H1 (cell line): ENCODE measurements around the gene SEC31A. TPM values are rescaled to one million over a fixed set of nuclear protein-coding genes. Genes with fewer than 3 reads are reported as not detected.

Source experiments
- CTCF ChIA-PET: fragments of 300-600 bp; sonication (Branson Sonifier 250); formaldehyde crosslinking; loops from one replicate; lab custom pipeline; 2021; ENCODE audit not compliant: partially characterized antibody; lab: Charles Lee
- POLR2A ChIA-PET: fragments of 300-600 bp; sonication (Branson Sonifier 250); formaldehyde crosslinking; loops from one replicate; lab custom pipeline; 2021; ENCODE audit warnings: inconsistent platforms; ENCODE audit not compliant: partially characterized antibody; lab: Charles Lee
- DNase-seq, 2 experiments: peaks; one replicate each; pipeline versions ENCODE4 v3.0.0 to v3.0.0-alpha.2; 2010 to 2022; ENCODE audit warnings: low spot score in 2 of 2, low read depth in 1 of 2, mixed read lengths in 1 of 2
- FAIRE-seq: peaks from 2 replicates; lab custom pipeline; 2011; peaks lifted over from hg19 to GRCh38; lab: Jason Lieb, UNC
- H2AFZ ChIP-seq: 2 replicates; pipeline ENCODE4 v1.8.1; 2012; ENCODE audit warnings: low read length, inconsistent platforms
- H2AK5ac ChIP-seq: 2 replicates; pipeline ENCODE4 v1.6.1; 2013; ENCODE audit warnings: low read depth, low read length
- H2BK120ac ChIP-seq: replicated peaks from 2 replicates; pipeline ENCODE3; 2013; ENCODE audit warnings: low read depth, low read length, inconsistent platforms
- H2BK12ac ChIP-seq: 2 replicates; pipeline ENCODE4 v1.6.1; 2013; ENCODE audit warnings: low read depth, low read length
- H2BK15ac ChIP-seq: 2 replicates; pipeline ENCODE4 v1.6.1; 2013; ENCODE audit warnings: low read length
- H2BK20ac ChIP-seq: 2 replicates; pipeline ENCODE4 v1.6.1; 2013; ENCODE audit warnings: low read length
- H2BK5ac ChIP-seq: 2 replicates; pipeline ENCODE4 v1.6.1; 2013; ENCODE audit warnings: low read depth, low read length
- H3K14ac ChIP-seq: 2 replicates; pipeline ENCODE4 v1.6.1; 2013; ENCODE audit warnings: inconsistent platforms; ENCODE audit not compliant: insufficient read length
- H3K18ac ChIP-seq: 2 replicates; pipeline ENCODE4 v1.6.1; 2013; ENCODE audit warnings: low read length; ENCODE audit errors: extremely low read depth
- H3K23ac ChIP-seq: 2 replicates; pipeline ENCODE4 v1.6.1; 2013; ENCODE audit warnings: inconsistent platforms; ENCODE audit not compliant: insufficient read length
- H3K23me2 ChIP-seq: 2 replicates; pipeline ENCODE4 v1.6.1; 2013; ENCODE audit warnings: low read depth, low read length
- H3K27ac ChIP-seq: 2 replicates; pipeline ENCODE4 v1.6.1; 2011; ENCODE audit warnings: low read depth, low read length, inconsistent platforms
- H3K27me3 ChIP-seq, 4 experiments: replicated peaks in 1 of 4; 1 replicate in 1 of 4; 2 replicates in 3 of 4; pipeline versions ENCODE4 v1.6.1 to v1.8.1; 2011 to 2013; ENCODE audit warnings: low read length in 3 of 4, mild to moderate bottlenecking in 3 of 4, inconsistent platforms in 2 of 4, mixed read lengths in 2 of 4, moderate library complexity in 1 of 4; ENCODE audit not compliant: control insufficient read depth in 3 of 4, insufficient read depth in 3 of 4; ENCODE audit errors: extremely low read depth in 1 of 4
- H3K36me3 ChIP-seq, 4 experiments: 2 replicates each; pipeline versions ENCODE4 v1.6.1 to v1.8.1; 2011 to 2013; ENCODE audit warnings: mild to moderate bottlenecking in 4 of 4, low read length in 3 of 4, moderate library complexity in 2 of 4, control low read depth in 1 of 4, inconsistent platforms in 1 of 4; ENCODE audit not compliant: insufficient read depth in 4 of 4, control insufficient read depth in 2 of 4
- H3K4ac ChIP-seq: replicated peaks from 2 replicates; pipeline ENCODE3; 2013; ENCODE audit warnings: low read length, low read depth, mixed read lengths, inconsistent platforms; ENCODE audit not compliant: insufficient read length
- H3K4me1 ChIP-seq, 4 experiments: replicated peaks in 1 of 4; 1 replicate in 1 of 4; 2 replicates in 3 of 4; pipeline versions ENCODE4 v1.6.1 to v1.8.1; 2011 to 2013; ENCODE audit warnings: low read length in 3 of 4, inconsistent platforms in 2 of 4, mixed read lengths in 1 of 4; ENCODE audit not compliant: insufficient read depth in 4 of 4, control insufficient read depth in 3 of 4
- H3K4me2 ChIP-seq, 2 experiments: 2 replicates each; pipeline versions ENCODE4 v1.6.1 to v1.8.1; 2011 to 2013; ENCODE audit warnings: low read depth in 2 of 2, low read length in 2 of 2, control low read depth in 1 of 2, inconsistent platforms in 1 of 2, mild to moderate bottlenecking in 1 of 2; ENCODE audit not compliant: insufficient read depth in 1 of 2
- H3K4me3 ChIP-seq, 4 experiments: fragments of 200-600, 300-600 bp in 1 of 4; sonication (generic), shearing (Covaris generic), sonication (Bioruptor Twin) in 1 of 4; 2 replicates each; pipeline versions ENCODE4 v1.5.1 to v1.8.1; 2011 to 2016; ENCODE audit warnings: low read length in 4 of 4, low read depth in 3 of 4, control low read depth in 2 of 4, inconsistent platforms in 2 of 4, mild to moderate bottlenecking in 2 of 4, mixed read lengths in 1 of 4, moderate library complexity in 1 of 4; ENCODE audit not compliant: insufficient read depth in 2 of 4; ENCODE audit errors: extremely low read depth in 1 of 4
- H3K56ac ChIP-seq: replicated peaks from 2 replicates; pipeline ENCODE3; 2013; ENCODE audit warnings: low read depth, mild to moderate bottlenecking, mixed read lengths, low read length, inconsistent platforms; ENCODE audit not compliant: insufficient read length
- H3K79me1 ChIP-seq: 2 replicates; pipeline ENCODE4 v1.6.1; 2013; ENCODE audit warnings: low read depth, low read length, control low read depth
- H3K79me2 ChIP-seq, 2 experiments: 2 replicates each; pipeline versions ENCODE4 v1.6.1 to v1.8.1; 2012 to 2013; ENCODE audit warnings: low read length in 2 of 2, mild to moderate bottlenecking in 2 of 2, inconsistent platforms in 1 of 2; ENCODE audit not compliant: insufficient read depth in 2 of 2, control insufficient read depth in 1 of 2
- H3K9ac ChIP-seq, 4 experiments: replicated peaks in 1 of 4; 1 replicate in 1 of 4; 2 replicates in 3 of 4; pipeline versions ENCODE4 v1.6.1 to v1.8.1; 2011 to 2013; ENCODE audit warnings: low read depth in 3 of 4, low read length in 3 of 4, control low read depth in 2 of 4, mild to moderate bottlenecking in 2 of 4, moderate library complexity in 2 of 4, inconsistent platforms in 1 of 4; ENCODE audit errors: extremely low read depth in 1 of 4
- H3K9me3 ChIP-seq, 2 experiments: 2 replicates each; pipeline versions ENCODE4 v1.6.1 to v1.8.1; 2012 to 2013; ENCODE audit warnings: mild to moderate bottlenecking in 2 of 2, moderate library complexity in 2 of 2, control low read depth in 1 of 2, inconsistent platforms in 1 of 2, low read depth in 1 of 2, low read length in 1 of 2, mixed read lengths in 1 of 2; ENCODE audit not compliant: insufficient read depth in 2 of 2
- H4K20me1 ChIP-seq, 2 experiments: replicated peaks in 1 of 2; 2 replicates each; pipeline versions ENCODE3 to v1.8.1; 2011 to 2013; ENCODE audit warnings: inconsistent platforms in 2 of 2, low read length in 2 of 2, mild to moderate bottlenecking in 1 of 2; ENCODE audit not compliant: insufficient read depth in 2 of 2, control insufficient read depth in 1 of 2
- H4K5ac ChIP-seq: 2 replicates; pipeline ENCODE4 v1.6.1; 2013; ENCODE audit warnings: low read length, low read depth, mixed read lengths, inconsistent platforms; ENCODE audit not compliant: insufficient read length
- H4K8ac ChIP-seq: 2 replicates; pipeline ENCODE4 v1.8.0; 2013; ENCODE audit warnings: mild to moderate bottlenecking, moderate library complexity, low read length, inconsistent platforms; ENCODE audit not compliant: insufficient read depth; ENCODE audit errors: extremely low read depth
- H4K91ac ChIP-seq: replicated peaks from 2 replicates; pipeline ENCODE3; 2013; ENCODE audit warnings: low read length, mixed read lengths, inconsistent platforms; ENCODE audit not compliant: insufficient read length
- HDAC2 ChIP-seq, 2 experiments: fragments of 300-600 bp in 1 of 2; sonication (generic) in 1 of 2; IDR thresholded peaks; 2 replicates each; pipeline ENCODE4 v1.6.1; 2011 to 2012; ENCODE audit warnings: low read depth in 2 of 2, low read length in 2 of 2, mild to moderate bottlenecking in 2 of 2, moderate library complexity in 2 of 2, borderline replicate concordance in 1 of 2, inconsistent platforms in 1 of 2
- KDM4A ChIP-seq: IDR thresholded peaks from one replicate; pipeline ENCODE4 v1.7.1; 2012; ENCODE audit warnings: low read depth, mild to moderate bottlenecking, moderate library complexity, low read length, inconsistent platforms; ENCODE audit not compliant: severe bottlenecking
- NANOG ChIP-seq: IDR thresholded peaks from 2 replicates; pipeline ENCODE4 v1.6.1; 2011; ENCODE audit warnings: low read length, low read depth, mild to moderate bottlenecking, inconsistent platforms; ENCODE audit not compliant: insufficient read depth, poor library complexity, severe bottlenecking
- PHF8 ChIP-seq: fragments of 200-600 bp; sonication (generic); conservative IDR thresholded peaks from 2 replicates; pipeline ENCODE4 v1.7.1; 2012; ENCODE audit warnings: low read depth, mild to moderate bottlenecking, inconsistent platforms, low read length, moderate library complexity
- TAF7 ChIP-seq: optimal IDR thresholded peaks from 2 replicates; pipeline ENCODE3; 2011; ENCODE audit warnings: low read depth, mild to moderate bottlenecking, inconsistent platforms, low read length, moderate library complexity, borderline replicate concordance
- TEAD4 ChIP-seq: IDR thresholded peaks from 2 replicates; pipeline ENCODE4 v1.6.1; 2012; ENCODE audit warnings: low read depth, low read length, inconsistent platforms, mixed read lengths
- YY1 ChIP-seq: IDR thresholded peaks from 2 replicates; pipeline ENCODE4 v1.6.1; 2011; ENCODE audit warnings: low read depth, mild to moderate bottlenecking, low read length
- WGBS, 2 experiments: shearing (Covaris generic) in 1 of 2; methylation state at CpG; one replicate each; pipeline versions ENCODE4 v1.1.6 to v1.1.7; 2013 to 2015; ENCODE audit warnings: low lambda C conversion rate in 2 of 2, mixed read lengths in 2 of 2, inconsistent platforms in 1 of 2, low coverage in 1 of 2, missing lambda C conversion rate in 1 of 2; ENCODE audit not compliant: insufficient replicate concordance in 2 of 2, insufficient coverage in 1 of 2, insufficient read length in 1 of 2; ENCODE audit errors: extremely low coverage in 1 of 2, missing lambda C conversion rate in 1 of 2; 5-methylcytosine and 5-hydroxymethylcytosine counted together
- polyA plus RNA-seq, 7 experiments: library from polyadenylated mRNA; depleted of rRNA in 3 of 7; stranded (reverse) in 5 of 7; unstranded in 2 of 7; fragments of >200 nt in 5 of 7; fragments of 200-250 nt in 2 of 7; gene quantifications; 1 replicate in 5 of 7; 2 replicates in 1 of 7; 4 replicates in 1 of 7; pipeline versions ENCODE4 v1.2.1 to v1.2.3, GENCODE V29; 2011 to 2013; ENCODE audit warnings: missing spikeins in 2 of 7, mixed read lengths in 2 of 7
- total RNA-seq: library from RNA; stranded (reverse); fragmentation: NEBNext Ultra II Directional; extraction: Animal tissue kit (Norgen Biotek cat#: 25700); gene quantifications from 2 replicates; pipeline ENCODE4 v1.2.1, GENCODE V29; 2021
- TF ChIP-seq, protein P1 (sequence below): IDR thresholded peaks from 2 replicates; pipeline ENCODE4 v1.6.1; 2012; ENCODE audit warnings: inconsistent platforms

Gene SEC31A
- total and polyA plus RNA-seq, 2 of the 8 experiments (the other 6 are each of a cell fraction or from before 2014, with no cell fraction given): 112 to 125 TPM

DNA sequence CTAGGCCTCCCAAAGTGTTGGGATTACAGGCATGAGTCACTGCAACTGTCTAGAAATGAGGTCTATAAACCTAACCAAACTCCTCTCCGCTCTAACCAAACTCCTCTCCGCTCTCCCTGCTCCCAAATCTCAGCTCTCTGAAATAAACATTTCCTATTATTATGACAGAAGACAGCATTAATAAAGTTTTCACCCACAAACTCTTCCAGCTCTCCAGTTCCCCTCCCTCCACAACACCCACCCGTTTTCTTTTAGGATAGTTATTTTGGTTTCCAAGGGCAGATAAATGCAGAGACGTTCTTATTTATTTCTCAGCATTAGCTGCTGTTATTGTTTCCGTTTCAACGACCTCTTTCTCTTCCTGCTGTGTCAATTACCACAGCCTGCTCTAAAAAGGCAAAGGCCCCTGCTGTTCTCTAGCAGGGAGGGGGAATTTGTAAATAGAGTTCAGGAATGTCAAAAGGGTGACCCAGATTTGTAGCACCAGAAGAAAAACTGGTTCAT lies 79.1 kb downstream of the SEC31A start:
- Histone ChIP-seq H3K4me2 (peak overlapping the region; percentile 4 to 27; a peak in 2 of 4 replicates), H3K36me3 (no peaks in the 10 kb centered on the region), H2BK12ac (no peak overlapping the region), H3K23ac (no peak overlapping the region), H3K27ac (no peak overlapping the region), H4K20me1 (peaks cover 2 to 3% of the 10 kb centered on the region in 2 experiments), H3K18ac (no peak overlapping the region), H3K79me1 (no peaks in the 10 kb centered on the region), H3K4ac (no peak overlapping the region), H3K9ac (no peak overlapping the region), H4K5ac (no peak overlapping the region), H2BK5ac (no peak overlapping the region), H3K79me2 (no peaks in the 10 kb centered on the region), H2BK20ac (no peak overlapping the region), H2AK5ac (no peak overlapping the region), H3K4me3 (no peak overlapping the region), H3K4me1 (peaks cover 0 to 2% (median 0%) of the 10 kb centered on the region in 4 experiments; a peak in 2 of 7 replicates), H2BK15ac (no peak overlapping the region), H3K56ac (no peak overlapping the region), H3K9me3 (no peaks in the 10 kb centered on the region; a peak in 1 of 4 replicates), H4K8ac (no peak overlapping the region), H2AFZ (no peak overlapping the region), H3K27me3 (peaks cover 10 to 41% (median 35%) of the 10 kb centered on the region in 4 experiments), H3K23me2 (no peaks in the 10 kb centered on the region), H2BK120ac (no peak overlapping the region), H3K14ac (no peak overlapping the region), H4K91ac (no peak overlapping the region)
- DNase-seq: no peak
- WGBS, 2 experiments: 21% methylated on average over 6 of the region's 6 CpGs; no CpG with 5 or more reads in 1 of the 2 experiments
- ChIA-PET POLR2A (no interaction called here), CTCF (interaction anchor here (0.9 to 3.6 kb wide), 5 partner anchors 12 to 451 kb away, joined by 3 to 14 read pairs (median 3); no protein-coding TSS in a partner anchor)
- no peak for FAIRE-seq
- TF ChIP-seq NANOG: peak; percentile 28
- peak; percentile 75; the same call in 1 of the 2 replicates for TF ChIP-seq TEAD4
- TF ChIP-seq, protein P1, sequence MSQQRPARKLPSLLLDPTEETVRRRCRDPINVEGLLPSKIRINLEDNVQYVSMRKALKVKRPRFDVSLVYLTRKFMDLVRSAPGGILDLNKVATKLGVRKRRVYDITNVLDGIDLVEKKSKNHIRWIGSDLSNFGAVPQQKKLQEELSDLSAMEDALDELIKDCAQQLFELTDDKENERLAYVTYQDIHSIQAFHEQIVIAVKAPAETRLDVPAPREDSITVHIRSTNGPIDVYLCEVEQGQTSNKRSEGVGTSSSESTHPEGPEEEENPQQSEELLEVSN: no peak
- no peak for TF ChIP-seq KDM4A
- TF ChIP-seq PHF8: no peak
- TF ChIP-seq YY1: no peak
- 0 out of 4 replicates have a peak, but pooled peaks of 1 of the 2 experiments have one; percentile 35 for TF ChIP-seq HDAC2 (IDR thresholded peaks at IDR 0.05; ENCODE audit: borderline replicate concordance in 1 of 2, low read depth in 2 of 2, low read length in 2 of 2)
- no peak for TF ChIP-seq TAF7
